DMS153 treated with DMSO at 0.1 percent for 48 hours (cell line): Measurements from ENCODE around the gene RNF208.

Experiments used
- DNase-seq: peaks from one replicate; lab custom pipeline; 2025; ENCODE audit not compliant: unreplicated experiment; lab: John Stamatoyannopoulos, UW

Gene RNF208

GRCh38 chr9:137215196-137215986 is 6.6 kb downstream of the RNF208 start:
- no peak for DNase-seq

- DNase-seq: no peak
Measured at GRCh38 chr9:137214620-137215019, 7.4 kb downstream of the RNF208 start.

DNA sequence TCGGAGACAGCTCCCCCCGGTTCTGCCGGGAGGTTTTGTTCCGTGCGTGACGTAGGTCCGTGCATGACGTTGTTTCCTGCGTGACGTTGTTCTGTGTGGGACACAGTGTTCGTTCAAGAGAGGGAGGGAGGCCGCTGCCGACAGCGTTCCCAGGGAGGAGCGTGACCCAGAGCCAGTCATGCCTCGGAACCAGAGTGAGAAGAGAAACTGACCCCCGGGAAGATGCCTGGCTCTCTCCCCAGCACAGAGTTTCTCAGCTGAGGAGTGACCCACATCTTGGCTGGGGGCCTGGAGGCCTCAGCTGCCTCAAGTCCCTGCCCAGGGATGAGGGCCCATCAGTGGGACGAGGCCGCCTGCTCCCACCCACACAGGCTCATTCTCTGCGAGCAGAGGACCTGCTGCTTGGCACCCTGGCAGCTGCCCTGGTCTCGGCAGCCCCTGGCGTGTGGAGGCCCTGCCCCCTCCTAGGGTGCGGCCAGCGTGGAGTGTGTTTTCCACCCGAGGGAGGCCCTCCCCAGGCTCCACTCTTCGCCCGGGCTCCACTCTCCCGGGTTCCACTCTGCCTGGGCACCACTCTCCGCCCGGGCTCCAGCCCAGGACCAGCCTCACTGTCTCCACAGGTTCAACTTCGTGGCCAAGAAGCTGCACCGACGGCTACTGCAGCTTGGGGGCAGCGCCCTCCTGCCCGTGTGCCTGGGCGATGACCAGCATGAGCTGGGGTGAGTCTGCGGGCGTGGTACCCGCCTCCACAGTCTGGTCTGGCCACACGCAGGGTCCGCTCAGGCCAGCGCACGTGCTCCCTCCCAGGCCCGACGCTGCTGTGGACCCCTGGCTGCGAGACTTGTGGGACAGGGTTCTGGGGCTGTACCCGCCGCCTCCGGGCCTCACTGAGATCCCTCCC is 8.6 kb downstream of the RNF208 start:
- DNase-seq: no peak

- DNase-seq: no peak
Measured at GRCh38 chr9:137212520-137212919, 9.5 kb downstream of the RNF208 start.

GRCh38 chr9:137211532-137211931 is 10.5 kb downstream of the RNF208 start:
- no peak for DNase-seq

- DNase-seq: no peak
Measured at GRCh38 chr9:137206602-137207001, 15.4 kb downstream of the RNF208 start.

DNA sequence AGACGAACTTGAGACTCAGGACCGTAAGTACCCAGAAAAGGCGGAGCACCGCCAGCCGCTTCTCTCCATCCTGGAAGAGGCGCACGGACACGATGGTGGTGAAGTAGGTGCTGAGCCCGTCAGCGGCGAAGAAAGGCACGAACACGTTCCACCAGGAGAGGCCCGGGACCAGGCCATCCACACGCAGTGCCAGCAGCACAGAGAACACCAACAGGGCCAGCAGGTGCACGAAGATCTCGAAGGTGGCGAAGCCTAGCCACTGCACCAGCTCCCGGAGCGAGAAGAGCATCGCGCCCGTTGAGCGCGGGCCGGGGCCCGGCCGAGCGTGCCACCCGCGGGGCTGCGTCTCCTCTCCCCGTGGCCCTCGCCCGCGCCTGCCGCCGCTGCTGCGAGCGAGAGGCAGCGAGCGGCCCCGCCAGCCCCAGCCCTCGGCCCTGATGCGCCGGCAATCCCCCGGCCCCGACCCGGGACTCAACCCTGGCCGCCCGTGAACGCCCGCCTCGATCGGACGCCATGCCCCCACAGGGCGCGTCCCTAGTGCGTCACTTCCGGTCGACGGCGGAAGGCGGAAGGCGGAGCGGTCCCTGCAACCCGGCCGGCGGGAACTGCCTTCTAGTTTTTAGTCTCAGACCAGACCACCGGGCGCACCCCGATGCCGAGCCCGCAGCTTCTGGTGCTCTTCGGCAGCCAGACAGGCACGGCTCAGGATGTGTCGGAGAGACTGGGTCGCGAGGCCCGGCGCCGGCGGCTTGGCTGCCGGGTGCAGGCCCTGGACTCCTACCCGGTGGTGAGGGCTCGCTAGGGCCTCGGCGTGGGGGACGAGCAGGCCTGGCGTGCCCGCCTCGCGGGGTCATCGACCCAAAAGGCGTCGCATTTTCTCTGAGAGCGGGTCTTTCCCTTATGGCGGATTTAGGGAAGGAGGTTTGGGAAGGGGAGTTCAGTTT is 16.6 kb downstream of the RNF208 start, which contains the start of the genes NDOR1 and TMEM203:
TSS of gene NDOR1 (plus strand) at position 575 of the 944 bp plus-strand sequence. CDS start at position 653, 78 bp downstream.
TSS of gene TMEM203 (minus strand) at position 523 of the 944 bp plus-strand sequence. CDS start at position 289, 234 bp downstream.
- DNase-seq: peak; percentile 59

GRCh38 chr9:137204731-137205125 is 17.3 kb downstream of the RNF208 start:
- no peak for DNase-seq

DNA sequence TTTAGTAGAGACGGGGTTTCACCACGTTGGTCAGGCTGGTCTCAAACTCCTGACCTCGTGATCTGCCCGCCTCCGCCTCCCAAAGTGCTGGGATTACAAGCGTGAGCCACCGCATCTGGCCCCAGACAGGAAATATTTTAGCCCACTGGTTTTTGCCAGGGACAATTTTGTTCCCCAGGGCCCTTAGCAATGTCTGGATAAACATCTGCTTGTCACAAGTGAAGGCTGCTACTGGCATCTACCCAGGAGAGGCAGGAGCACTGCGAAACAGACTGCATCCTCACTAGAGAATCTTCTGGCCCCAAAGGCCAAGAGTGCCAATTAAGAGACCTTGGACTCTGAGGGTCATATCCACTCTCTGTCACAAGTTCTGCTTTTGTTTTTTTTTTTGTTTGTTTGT is 19.1 kb downstream of the RNF208 start:
- no peak for DNase-seq

DNA sequence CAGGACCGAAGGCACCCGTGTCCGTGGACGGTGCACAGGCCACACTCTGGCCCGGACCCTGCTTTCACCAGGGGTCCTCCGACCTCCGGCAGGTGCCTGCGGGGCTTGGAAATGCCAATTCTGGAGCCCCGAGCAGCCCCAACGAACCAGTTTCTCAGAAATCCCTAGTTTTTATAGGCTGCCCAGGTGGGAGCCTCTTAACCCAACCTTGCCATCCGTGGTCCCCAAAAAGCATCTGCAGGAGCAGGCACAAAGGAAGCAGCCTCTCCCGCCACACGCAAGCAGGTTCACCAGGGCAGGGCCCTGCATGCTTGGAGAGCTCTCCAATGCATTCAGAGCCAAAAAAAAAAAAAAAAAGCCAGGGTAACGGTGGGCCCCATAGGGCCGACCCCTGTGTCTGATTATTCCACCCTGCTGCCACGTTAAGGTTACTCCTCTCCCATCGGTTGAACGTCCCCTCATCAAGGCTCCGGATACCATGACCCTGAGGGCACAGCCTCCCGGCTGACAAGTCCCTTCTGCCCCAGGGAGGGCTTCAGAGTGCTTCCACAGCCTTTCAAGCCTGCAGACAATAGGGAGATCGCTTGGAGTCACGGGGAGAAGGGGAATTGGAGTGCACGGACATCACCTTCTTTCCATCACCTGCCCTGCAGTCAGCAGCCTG is 20.7 kb downstream of the RNF208 start:
- DNase-seq: no peak

DNA sequence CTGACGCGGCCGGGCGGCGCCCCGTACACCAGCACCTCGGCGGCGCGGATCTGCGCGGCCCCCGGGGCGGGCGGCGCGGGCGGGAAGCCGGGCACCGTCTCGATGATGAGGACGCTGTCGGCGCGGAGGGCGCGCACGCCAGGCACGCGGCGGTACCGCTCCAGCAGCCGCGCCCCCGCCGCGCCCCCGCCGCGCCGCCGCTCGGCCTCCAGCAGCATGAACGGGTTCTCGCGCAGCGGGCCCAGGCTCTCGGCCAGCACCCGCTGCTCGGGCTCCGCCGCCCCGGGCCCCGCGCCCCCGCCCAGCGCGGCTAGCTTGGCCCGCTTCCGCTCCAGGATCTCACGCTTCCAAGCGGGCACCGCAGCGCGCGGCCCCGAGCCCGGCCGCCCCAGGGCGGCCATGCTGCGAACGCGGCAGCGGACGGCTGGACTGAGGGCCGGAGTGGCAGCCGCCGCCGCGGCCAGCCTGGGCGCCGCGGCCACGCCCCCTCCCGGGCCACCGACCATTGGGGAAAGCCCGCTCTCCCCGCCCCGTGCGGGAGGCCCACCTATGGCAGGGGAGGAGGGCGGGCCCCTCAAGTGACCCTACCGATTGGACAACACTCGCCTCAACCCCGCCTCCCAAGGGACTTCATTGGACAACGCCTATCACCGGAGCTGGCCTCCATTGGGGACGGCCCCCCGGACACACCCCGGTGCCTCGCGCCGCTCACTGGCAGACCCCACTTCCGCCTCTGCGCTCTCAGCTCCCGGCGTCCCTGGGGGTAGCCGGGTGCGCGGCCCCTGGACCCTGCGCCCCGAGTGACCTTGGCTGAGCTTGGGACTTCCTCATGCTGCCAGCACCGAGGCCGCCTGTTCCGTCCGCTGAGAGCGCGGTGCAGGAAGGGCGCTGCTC is 21.5 kb downstream of the RNF208 start, which contains the start of gene TPRN:
TSS of gene TPRN (minus strand) at position 431 of the 894 bp plus-strand sequence. CDS start at position 401, 30 bp downstream.
- DNase-seq: peak; percentile 96

- no peak for DNase-seq
Measured at GRCh38 chr9:137199411-137200121, 22.5 kb downstream of the RNF208 start.

DNA sequence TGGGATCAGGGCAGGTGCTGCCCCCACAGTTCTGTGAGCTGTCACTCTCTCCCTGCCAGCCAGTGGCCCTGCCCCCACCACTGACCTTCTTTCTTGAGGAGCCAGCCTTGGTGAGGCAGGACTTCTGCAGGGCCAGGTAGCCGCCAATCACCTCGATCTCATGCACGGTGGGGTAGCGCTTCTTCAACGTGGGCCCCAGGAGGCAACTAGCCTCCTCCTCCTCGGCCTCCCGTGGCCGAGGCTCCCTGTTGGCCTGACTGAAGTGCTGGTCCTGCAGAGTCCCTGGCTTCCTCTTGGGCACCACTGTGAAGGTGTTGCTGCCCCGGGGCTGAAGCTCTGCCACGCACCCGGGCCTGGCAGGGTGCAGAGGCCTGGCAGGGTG is 23.1 kb downstream of the RNF208 start:
- no peak for DNase-seq

- DNase-seq: no peak
Measured at GRCh38 chr9:137198051-137198901, 23.8 kb downstream of the RNF208 start.

GRCh38 chr9:137195525-137196220 is 26.4 kb downstream of the RNF208 start:
- peak; percentile 98 for DNase-seq

- DNase-seq: peak; percentile 78
Measured at GRCh38 chr9:137194909-137195308, 27.1 kb downstream of the RNF208 start.

DNA sequence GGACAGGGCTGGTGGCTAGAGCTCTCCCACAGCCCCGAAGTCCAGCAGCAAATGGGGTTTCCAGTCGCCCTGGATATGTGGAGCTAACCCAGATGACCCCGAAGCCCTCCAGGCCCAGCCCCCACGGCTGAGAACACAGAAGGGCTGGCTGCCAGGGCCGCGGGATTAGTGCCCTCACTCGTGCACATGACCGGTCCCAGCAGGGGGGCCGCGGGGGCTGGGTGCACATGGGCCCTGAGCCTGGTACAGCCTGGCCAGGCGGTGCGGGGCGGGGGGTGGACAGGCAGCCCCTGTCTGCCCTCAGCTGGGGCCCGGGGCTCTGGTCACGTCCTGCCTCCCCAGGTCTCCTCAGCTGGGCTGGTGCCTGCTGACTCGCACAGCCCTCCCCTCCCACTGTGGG is 27.7 kb downstream of the RNF208 start:
- no peak for DNase-seq
